Jurkat, Clone E6-1 (cell line): ENCODE measurements around the gene RAX.

ENCODE experiments used
- DNase-seq: peaks from one replicate; pipeline ENCODE4 v3.0.0-alpha.2; 2011; ENCODE audit warnings: low read depth, low spot score
- H3K4me3 ChIP-seq: 2 replicates; pipeline ENCODE4 v1.5.1; 2011; ENCODE audit warnings: mild to moderate bottlenecking, low read length, control low read depth, moderate library complexity

Gene RAX

DNA sequence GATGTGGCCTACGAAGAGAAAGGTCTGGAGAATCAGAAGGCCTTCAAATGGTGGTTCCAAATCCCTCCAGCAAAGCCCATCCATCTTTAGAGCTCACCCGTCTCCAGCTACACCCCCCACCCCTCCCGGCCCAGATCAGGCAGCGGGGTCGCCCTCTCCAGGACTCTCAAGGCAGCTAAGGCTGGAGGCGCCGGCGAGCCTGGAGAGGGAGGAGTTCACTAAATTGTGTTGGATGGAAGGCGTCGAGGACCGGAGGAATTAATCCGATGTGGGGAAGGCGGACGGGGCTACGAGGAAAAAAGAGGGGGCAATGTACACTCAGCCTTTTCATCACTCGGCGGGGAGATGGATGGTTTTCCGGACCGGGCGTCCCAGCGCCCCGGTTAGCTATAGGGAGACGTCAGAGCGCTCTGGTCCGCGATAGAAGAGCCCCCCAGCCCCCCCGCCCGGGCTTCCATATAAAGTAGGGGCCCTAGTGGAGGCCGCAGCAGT lies 53.5 kb downstream of the RAX start, which contains the start of gene GRP:
Gene GRP, plus strand, starts transcription at position 487 of the 492 bp plus-strand sequence. CDS start 108 bp downstream, outside the sequence.
- DNase-seq, result no peak
- no peak within 1 kb of the TSS for H3K4me3 ChIP-seq

GRCh38 chr18:59218018-59218417 lies 55.2 kb downstream of the RAX start:
- no peak overlapping the region for H3K4me3 ChIP-seq
- no peak for DNase-seq
